IMR-90 (cell line): ENCODE results near the gene MFNG. TPM values are rescaled to one million over a fixed set of nuclear protein-coding genes. Genes with fewer than 3 reads are reported as not detected.

Experiments
- ATAC-seq: fragments of 200-7000 bp; cut with Tn5 transposase; 2 replicates; pipeline ENCODE4 v1.9.1; 2020; ENCODE audit warnings: low read depth, mild to moderate bottlenecking, moderate library complexity
- BruUV-seq: library from RNA; stranded (reverse); fragments of 400-500 nt; replicated peaks from 2 replicates; lab custom pipeline; 2021; lab: Mats Ljungman, UMichigan
- CTCF ChIA-PET: fragments of 300-600 bp; formaldehyde crosslinking; extraction: SDS; loops from one replicate; lab custom pipeline; 2021; ENCODE audit warnings: antibody characterized with exemption; lab: Yijun Ruan, JAX
- POLR2A ChIA-PET: fragments of 300-600 bp; sonication (Branson Sonifier 250); formaldehyde crosslinking; loops from one replicate; lab custom pipeline; 2022; ENCODE audit warnings: antibody characterized with exemption; ENCODE audit not compliant: unreplicated experiment; lab: Charles Lee
- DNase-seq: peaks from one replicate; pipeline ENCODE4 v3.0.0; 2013
- H2AFZ ChIP-seq: replicated peaks from 2 replicates; pipeline ENCODE3; 2013; ENCODE audit warnings: low read length, mild to moderate bottlenecking; ENCODE audit not compliant: poor library complexity
- H2AK5ac ChIP-seq: 2 replicates; pipeline ENCODE4 v1.6.1; 2013; ENCODE audit warnings: low read depth, low read length, inconsistent platforms
- H2AK9ac ChIP-seq: replicated peaks from 2 replicates; pipeline ENCODE3; 2013; ENCODE audit warnings: mild to moderate bottlenecking, low read depth, low read length, moderate library complexity; ENCODE audit not compliant: poor library complexity
- H2BK120ac ChIP-seq: 2 replicates; pipeline ENCODE4 v1.6.1; 2013; ENCODE audit warnings: low read depth, low read length, inconsistent platforms
- H2BK15ac ChIP-seq: 3 replicates; pipeline ENCODE4 v1.6.1; 2013; ENCODE audit warnings: low read depth, low read length, inconsistent platforms
- H2BK20ac ChIP-seq: 2 replicates; pipeline ENCODE4 v1.6.1; 2013; ENCODE audit warnings: low read depth, mild to moderate bottlenecking, inconsistent platforms, low read length, moderate library complexity
- H2BK5ac ChIP-seq: 2 replicates; pipeline ENCODE4 v1.6.1; 2013; ENCODE audit warnings: mild to moderate bottlenecking, low read depth, low read length, inconsistent platforms; ENCODE audit not compliant: poor library complexity, severe bottlenecking
- H3K14ac ChIP-seq: replicated peaks from 2 replicates; pipeline ENCODE4 v1.6.1; 2013; ENCODE audit warnings: low read depth, low read length, inconsistent platforms
- H3K18ac ChIP-seq: 2 replicates; pipeline ENCODE4 v1.6.1; 2013; ENCODE audit warnings: low read depth, low read length, control low read depth
- H3K23ac ChIP-seq: 2 replicates; pipeline ENCODE4 v1.6.1; 2013; ENCODE audit warnings: low read depth, low read length, inconsistent platforms
- H3K27ac ChIP-seq: 2 replicates; pipeline ENCODE4 v1.5.1; 2013; ENCODE audit warnings: mild to moderate bottlenecking, control low read depth, low read length; ENCODE audit not compliant: insufficient read depth
- H3K27me3 ChIP-seq: 2 replicates; pipeline ENCODE4 v1.6.1; 2013; ENCODE audit warnings: low read length; ENCODE audit not compliant: control insufficient read depth, insufficient read depth
- H3K36me3 ChIP-seq: 2 replicates; pipeline ENCODE4 v1.6.1; 2013; ENCODE audit warnings: low read length, mixed read lengths; ENCODE audit not compliant: control insufficient read depth, insufficient read depth
- H3K4ac ChIP-seq: 2 replicates; pipeline ENCODE4 v1.6.1; 2013; ENCODE audit warnings: low read depth, low read length, inconsistent platforms
- H3K4me1 ChIP-seq: 2 replicates; pipeline ENCODE4 v1.6.1; 2013; ENCODE audit warnings: low read length, mixed read lengths; ENCODE audit not compliant: control insufficient read depth, insufficient read depth
- H3K4me2 ChIP-seq: 2 replicates; pipeline ENCODE4 v1.6.1; 2013; ENCODE audit warnings: low read depth, mild to moderate bottlenecking, control low read depth, low read length, moderate library complexity
- H3K4me3 ChIP-seq: 2 replicates; pipeline ENCODE4 v1.5.1; 2013; ENCODE audit warnings: low read depth, mild to moderate bottlenecking, control low read depth, low read length, moderate library complexity; ENCODE audit not compliant: insufficient read depth
- H3K56ac ChIP-seq: 2 replicates; pipeline ENCODE4 v1.6.1; 2013; ENCODE audit warnings: low read length, inconsistent platforms; ENCODE audit not compliant: insufficient read depth; ENCODE audit errors: extremely low read depth
- H3K79me1 ChIP-seq, 2 experiments: 2 replicates each; pipeline ENCODE4 v1.6.1; 2013; ENCODE audit warnings: low read length in 2 of 2, inconsistent platforms in 1 of 2, low read depth in 1 of 2
- H3K9ac ChIP-seq: 2 replicates; pipeline ENCODE4 v1.6.1; 2013; ENCODE audit warnings: low read depth, low read length, control low read depth
- H3K9me1 ChIP-seq: 2 replicates; pipeline ENCODE4 v1.6.1; 2013; ENCODE audit warnings: low read length, inconsistent platforms; ENCODE audit not compliant: insufficient read depth
- H3K9me3 ChIP-seq: 2 replicates; pipeline ENCODE4 v1.6.1; 2013; ENCODE audit warnings: low read length; ENCODE audit not compliant: control insufficient read depth, insufficient read depth
- H4K20me1 ChIP-seq: 2 replicates; pipeline ENCODE4 v1.6.1; 2013; ENCODE audit warnings: low read length, inconsistent platforms; ENCODE audit not compliant: insufficient read depth
- H4K5ac ChIP-seq: 2 replicates; pipeline ENCODE4 v1.6.1; 2013; ENCODE audit warnings: mild to moderate bottlenecking, low read depth, low read length, control low read depth
- H4K8ac ChIP-seq, 2 experiments: 2 replicates each; pipeline ENCODE4 v1.6.1; 2013; ENCODE audit warnings: low read depth in 2 of 2, low read length in 2 of 2, control low read depth in 1 of 2, inconsistent platforms in 1 of 2
- H4K91ac ChIP-seq: 2 replicates; pipeline ENCODE4 v1.6.1; 2013; ENCODE audit warnings: low read depth, low read length, inconsistent platforms; ENCODE audit not compliant: insufficient read depth
- CEBPB ChIP-seq: IDR thresholded peaks from 2 replicates; pipeline ENCODE4 v1.6.1; 2012; ENCODE audit warnings: low read depth, low read length, improper control_type of control experiment
- MAZ ChIP-seq: IDR thresholded peaks from 2 replicates; pipeline ENCODE4 v1.6.1; 2012; ENCODE audit warnings: low read depth, mild to moderate bottlenecking, low read length, improper control_type of control experiment, moderate library complexity, borderline replicate concordance
- RFX5 ChIP-seq: IDR thresholded peaks from 2 replicates; pipeline ENCODE4 v1.8.0; 2012; ENCODE audit warnings: low read depth, mild to moderate bottlenecking, low read length, moderate library complexity
- WGBS, 2 experiments: methylation state at CpG; one replicate each; pipeline versions ENCODE4 v1.1.5 to v1.1.7; 2013; ENCODE audit warnings: missing lambda C conversion rate in 2 of 2; ENCODE audit not compliant: insufficient read length in 1 of 2; ENCODE audit errors: extremely low coverage in 2 of 2; 5-methylcytosine and 5-hydroxymethylcytosine counted together
- dilution Hi-C: fragments of 300-500 bp; cut with HindIII; formaldehyde crosslinking; loops from one replicate; pipeline ENCODE4 v1.14.3; 2018; ENCODE audit warnings: low sequenced_read_pairs; ENCODE audit not compliant: unreplicated experiment
- in situ Hi-C: fragments of 300-500 bp; cut with MboI; formaldehyde crosslinking; loops from 3 replicates; pipeline ENCODE4 v1.14.3; 2019; ENCODE audit warnings: low sequenced_read_pairs, inconsistent platforms, mixed read lengths
- intact Hi-C: fragments of 100-400 bp; cut with micrococcal nuclease; formaldehyde crosslinking; loops from 2 replicates; pipeline ENCODE4 v1.10.0; 2022
- polyA plus RNA-seq, 3 experiments: library from polyadenylated mRNA; depleted of rRNA; stranded (reverse); fragments of >200 nt; gene quantifications; 2 replicates each; pipeline ENCODE4 v1.2.3, GENCODE V29; 2012; ENCODE audit warnings: low replicate concordance in 1 of 3
- total RNA-seq: library from RNA; depleted of rRNA; stranded (reverse); fragments of >200 nt; gene quantifications from 2 replicates; pipeline ENCODE4 v1.2.3, GENCODE V29; 2012

The MFNG gene
- total and polyA plus RNA-seq, 2 of the 4 experiments (the other 2 are of a cell fraction), result 0.15 TPM; not detected in 1

DNA sequence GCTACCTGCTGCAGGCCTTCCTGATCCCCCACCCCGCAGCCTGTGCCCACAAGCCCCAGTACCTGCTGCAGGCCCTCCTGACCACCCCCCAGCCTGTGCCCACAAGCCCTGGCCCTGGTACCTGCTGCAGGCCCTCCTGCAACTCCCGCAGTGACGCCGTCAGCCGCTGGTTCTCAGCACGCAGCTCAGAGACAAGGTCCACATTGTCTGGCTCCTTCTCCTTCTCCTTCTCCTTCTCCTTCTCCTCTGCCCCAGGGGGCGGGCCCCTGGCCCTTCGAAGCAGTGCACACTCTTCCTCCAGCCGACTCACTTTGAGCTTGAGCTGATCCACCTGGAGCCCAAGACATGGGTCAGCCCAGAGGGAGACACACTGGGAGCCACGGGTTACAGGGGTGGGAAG is 23.9 kb upstream of the MFNG start:
- Histone ChIP-seq H2BK5ac (no peak overlapping the region), H2AK9ac (no peak overlapping the region), H3K4ac (no peak overlapping the region), H3K9me1 (peaks cover 8% of the 10 kb centered on the region), H3K27ac (no peak overlapping the region), H3K4me3 (no peak overlapping the region), H3K56ac (no peak overlapping the region), H4K5ac (no peak overlapping the region), H3K4me1 (peaks cover 11% of the 10 kb centered on the region), H3K4me2 (no peak overlapping the region), H3K9ac (no peak overlapping the region), H4K91ac (no peak overlapping the region; the same call in 1 of the 2 replicates), H2AK5ac (peak overlapping the region; percentile 40), H3K18ac (no peak overlapping the region), H3K36me3 (peaks cover 20% of the 10 kb centered on the region; the same call in 1 of the 2 replicates), H3K14ac (no peak overlapping the region), H2AFZ (no peak overlapping the region), H3K27me3 (no peaks in the 10 kb centered on the region), H4K8ac (no peak overlapping the region), H3K9me3 (no peaks in the 10 kb centered on the region), H2BK15ac (no peak overlapping the region), H4K20me1 (peaks cover 14% of the 10 kb centered on the region; the same call in 1 of the 2 replicates), H2BK20ac (no peak overlapping the region), H3K79me1 (peaks cover 3 to 22% of the 10 kb centered on the region in 2 experiments; a peak in 3 of 4 replicates), H2BK120ac (no peak overlapping the region), H3K23ac (no peak overlapping the region)
- DNase-seq, result no peak
- ATAC-seq, result no peak
- POLR2A ChIA-PET, result no interaction called here
- dilution Hi-C loops (no loop called here), in situ Hi-C loops (no loop called here), intact Hi-C loops (no loop called here)
- WGBS, 2 experiments, result 72% methylated on average over 6 of the region's 10 CpGs; no CpG with 5 or more reads in 1 of the 2 experiments
- BruUV-seq, result no TSS peak
- CTCF ChIA-PET, result no interaction called here
- no peak for TF ChIP-seq MAZ
- TF ChIP-seq CEBPB, result no peak
- TF ChIP-seq RFX5, result no peak
